PC-9 (cell line): Measurements from ENCODE around the gene HDAC11.

Experiments
- EZH2 ChIP-seq: fragments of 200-600 bp; sonication (generic); IDR thresholded peaks from 2 replicates; pipeline ENCODE4 v1.8.0; 2017; ENCODE audit warnings: antibody characterized with exemption, low read depth
- TF ChIP-seq, protein P1 (sequence below): fragments of 200-600 bp; sonication (generic); conservative IDR thresholded peaks from 2 replicates; pipeline ENCODE4 v1.6.1; 2017; ENCODE audit warnings: mixed run types, antibody characterized with exemption, mild to moderate bottlenecking, moderate library complexity

DNA sequence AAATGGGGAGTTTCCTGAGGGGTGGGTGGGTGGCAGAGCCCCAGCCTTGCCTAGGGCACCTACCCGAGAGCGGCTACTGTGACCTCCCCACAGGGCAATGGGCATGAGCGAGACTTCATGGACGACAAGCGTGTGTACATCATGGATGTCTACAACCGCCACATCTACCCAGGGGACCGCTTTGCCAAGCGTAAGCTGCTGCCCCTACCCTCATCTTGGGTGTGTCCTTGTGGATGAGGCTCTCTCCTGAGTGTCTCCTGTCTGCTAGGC, 22.6 kb downstream of the HDAC11 start:
- TF ChIP-seq, protein P1, sequence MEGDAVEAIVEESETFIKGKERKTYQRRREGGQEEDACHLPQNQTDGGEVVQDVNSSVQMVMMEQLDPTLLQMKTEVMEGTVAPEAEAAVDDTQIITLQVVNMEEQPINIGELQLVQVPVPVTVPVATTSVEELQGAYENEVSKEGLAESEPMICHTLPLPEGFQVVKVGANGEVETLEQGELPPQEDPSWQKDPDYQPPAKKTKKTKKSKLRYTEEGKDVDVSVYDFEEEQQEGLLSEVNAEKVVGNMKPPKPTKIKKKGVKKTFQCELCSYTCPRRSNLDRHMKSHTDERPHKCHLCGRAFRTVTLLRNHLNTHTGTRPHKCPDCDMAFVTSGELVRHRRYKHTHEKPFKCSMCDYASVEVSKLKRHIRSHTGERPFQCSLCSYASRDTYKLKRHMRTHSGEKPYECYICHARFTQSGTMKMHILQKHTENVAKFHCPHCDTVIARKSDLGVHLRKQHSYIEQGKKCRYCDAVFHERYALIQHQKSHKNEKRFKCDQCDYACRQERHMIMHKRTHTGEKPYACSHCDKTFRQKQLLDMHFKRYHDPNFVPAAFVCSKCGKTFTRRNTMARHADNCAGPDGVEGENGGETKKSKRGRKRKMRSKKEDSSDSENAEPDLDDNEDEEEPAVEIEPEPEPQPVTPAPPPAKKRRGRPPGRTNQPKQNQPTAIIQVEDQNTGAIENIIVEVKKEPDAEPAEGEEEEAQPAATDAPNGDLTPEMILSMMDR: no peak
- no peak for TF ChIP-seq EZH2
